T-cell (primary cell): ENCODE results near the gene CCS. TPM values are rescaled to one million over a fixed set of nuclear protein-coding genes. Genes with fewer than 3 reads are reported as not detected.
"Not testable (repeated sequence)": the region's sequence is repeated elsewhere in the genome, so short reads cannot be mapped to it uniquely, and the experiment has no call there.

Experiments
- ATAC-seq, 4 experiments: fragments of 200-7000 bp in 3 of 4; fragments of 150-1000 bp in 1 of 4; cut with Tn5 transposase; replicated peaks in 1 of 4; 1 replicate in 3 of 4; 2 replicates in 1 of 4; pipeline ENCODE4 v1.10.0; 2021; ENCODE audit warnings: moderate library complexity in 3 of 4, mild to moderate bottlenecking in 2 of 4, moderate number of reproducible peaks in 1 of 4
- CTCF ChIA-PET, 2 donors: fragments of 300-600 bp; sonication (Branson Sonifier 250); formaldehyde crosslinking; loops; one replicate each; lab custom pipeline; 2022; ENCODE audit warnings: antibody characterized with exemption in 2 of 2; lab: Charles Lee
- POLR2A ChIA-PET, 2 donors: fragments of 300-600 bp; sonication (Branson Sonifier 250); formaldehyde crosslinking; loops; one replicate each; lab custom pipeline; 2022; ENCODE audit warnings: antibody characterized with exemption in 2 of 2; lab: Charles Lee
- DNase-seq, 35 experiments: peaks; one replicate each; pipeline versions ENCODE4 v3.0.0 to v3.0.0-alpha.2; 2013 to 2023
- H3K27ac ChIP-seq: one replicate; pipeline ENCODE4 v1.5.1; 2013; ENCODE audit warnings: low read length
- H3K27me3 ChIP-seq, 2 experiments: replicated peaks in 1 of 2; 1 replicate in 1 of 2; 2 replicates in 1 of 2; pipeline versions ENCODE4 v1.6.1 to v1.7.0; 2013; ENCODE audit warnings: low read length in 1 of 2, mixed read lengths in 1 of 2; ENCODE audit not compliant: control insufficient read depth in 2 of 2, insufficient read depth in 2 of 2; ENCODE audit errors: extremely low read depth in 1 of 2
- H3K36me3 ChIP-seq, 2 donors: 1 replicate in 1 of 2; 2 replicates in 1 of 2; pipeline versions ENCODE4 v1.6.1 to v1.7.0; 2013; ENCODE audit warnings: low read length in 1 of 2; ENCODE audit not compliant: control insufficient read depth in 2 of 2, insufficient read depth in 1 of 2; ENCODE audit errors: extremely low read depth in 1 of 2
- H3K4me1 ChIP-seq, 2 experiments: 1 replicate in 1 of 2; 2 replicates in 1 of 2; pipeline versions ENCODE4 v1.6.1 to v1.7.0; 2013; ENCODE audit warnings: low read length in 2 of 2, mixed read lengths in 1 of 2; ENCODE audit not compliant: insufficient read depth in 2 of 2, control insufficient read depth in 1 of 2; ENCODE audit errors: extremely low read depth in 1 of 2
- H3K4me3 ChIP-seq, 2 donors: 1 replicate in 1 of 2; 2 replicates in 1 of 2; pipeline versions ENCODE4 v1.5.1 to v1.7.0; 2013; ENCODE audit warnings: mild to moderate bottlenecking in 2 of 2, low read length in 1 of 2, moderate library complexity in 1 of 2; ENCODE audit not compliant: control insufficient read depth in 1 of 2; ENCODE audit errors: extremely low read depth in 1 of 2
- H3K9me3 ChIP-seq: 2 replicates; pipeline ENCODE4 v1.7.0; 2013
- H3K27ac Mint-ChIP-seq, 2 donors: one replicate each; pipeline ENCODE4 v1.8.0; 2020 to 2021; ENCODE audit warnings: mild to moderate bottlenecking in 2 of 2, mixed read lengths in 2 of 2
- H3K27me3 Mint-ChIP-seq, 2 donors: one replicate each; pipeline ENCODE4 v1.8.0; 2021 to 2022; ENCODE audit warnings: mixed read lengths in 2 of 2
- H3K36me3 Mint-ChIP-seq: one replicate; pipeline ENCODE4 v1.8.0; 2021; ENCODE audit warnings: mixed read lengths
- H3K4me1 Mint-ChIP-seq, 3 donors: one replicate each; pipeline ENCODE4 v1.8.0; 2020 to 2022; ENCODE audit warnings: mixed read lengths in 3 of 3, mild to moderate bottlenecking in 1 of 3
- H3K4me3 Mint-ChIP-seq, 3 donors: one replicate each; pipeline ENCODE4 v1.8.0; 2020 to 2022; ENCODE audit warnings: mild to moderate bottlenecking in 3 of 3, mixed read lengths in 3 of 3, moderate library complexity in 3 of 3
- H3K9me3 Mint-ChIP-seq, 3 donors: one replicate each; pipeline ENCODE4 v1.8.0; 2020 to 2022; ENCODE audit warnings: mixed read lengths in 3 of 3
- WGBS: methylation state at CpG from one replicate; pipeline ENCODE4 v1.1.5; 2013; ENCODE audit warnings: missing lambda C conversion rate; ENCODE audit not compliant: insufficient coverage; 5-methylcytosine and 5-hydroxymethylcytosine counted together
- total RNA-seq, 35 experiments: library from RNA in 6 of 35; stranded (reverse) in 6 of 35; fragments of 120-200 nt in 1 of 35; gene quantifications; one replicate each; pipeline versions ENCODE4 v1.2.1 to v1.2.4 and lab custom pipeline; 2013 to 2026

CCS gene
- total RNA-seq (10 to 100 TPM; 32.3 to 69.5 (median 58.3) TPM), total RNA-seq (lab: John Stamatoyannopoulos, UW) (14.5 to 49.6 (median 26.2) reads per million in 29 experiments)
- total RNA-seq (2013): 37.9 TPM

- POLR2A ChIA-PET: interaction anchor here (0.5 to 1.6 kb wide), 7 partner anchors 24 to 111 kb away, joined by 3 to 11 read pairs (median 5); partner anchors contain the start of genes RBM14 (in 2 of the 2) and RBM4 (in 1 of the 2)
- WGBS: 21% methylated on average over 66 of the region's 68 CpGs
- peak within 1 kb of the TSS; percentile 77 for H3K27ac ChIP-seq
Measured at GRCh38 chr11:66592457-66593302, at the start of gene CCS, which contains the start of gene CCDC87. Gene CCS, plus strand, starts transcription at chr11:66593185. Its CDS starts 77 bp downstream, at chr11:66593262. Gene CCDC87, minus strand, starts transcription at chr11:66593063. Its CDS starts 48 bp downstream, at chr11:66593015.

GRCh38 chr11:66543263-66544107 is 49.5 kb upstream of the CCS start:
- Histone ChIP-seq H3K27me3 (peaks cover 0 to 2% of the 10 kb centered on the region in 2 experiments), H3K4me1 (peaks cover 8 to 42% of the 10 kb centered on the region in 2 experiments), H3K27ac (peak overlapping the region; percentile 69), H3K36me3 (peaks cover 4 to 40% of the 10 kb centered on the region in 2 donors), H3K4me3 (peak overlapping the region; percentile 25 to 38), H3K9me3 (no peaks in the 10 kb centered on the region)
- peak; percentile 71 to 75 (median 73) for ATAC-seq
- ChIA-PET POLR2A (no interaction called here), CTCF (interaction anchor here in 1 of 2 donors (0.6 to 1.6 kb wide), 4 partner anchors 78 to 276 kb away, joined by 3 to 12 read pairs (median 4); partner anchors contain the start of genes RBM4 and RBM4B)
- Mint-ChIP-seq H3K36me3 (peaks cover 19% of the 10 kb centered on the region), H3K27ac (peak overlapping the region; percentile 88 to 96), H3K27me3 (no peaks in the 10 kb centered on the region), H3K4me3 (peak overlapping the region; percentile 58 to 81 (median 61)), H3K9me3 (no peaks in the 10 kb centered on the region), H3K4me1 (peaks cover 35 to 45% (median 44%) of the 10 kb centered on the region in 3 donors)
- 25% methylated on average over 26 of the region's 26 CpGs for WGBS
- DNase-seq: peak; percentile 45 to 85 (median 64)

More at GRCh38 chr11:66592457-66593302, at the start of gene CCS, which contains the start of gene CCDC87:
- Mint-ChIP-seq H3K27me3 (no peaks in the 10 kb centered on the region), H3K9me3 (no peaks in the 10 kb centered on the region), H3K4me1 (peaks cover 34 to 40% (median 35%) of the 10 kb centered on the region in 3 donors), H3K36me3 (no peaks in the 10 kb centered on the region), H3K27ac (peak within 1 kb of the TSS; percentile 99 to 100), H3K4me3 (peak within 1 kb of the TSS; percentile 92 to 100 (median 100))
- Histone ChIP-seq H3K36me3 (peaks cover 0 to 5% of the 10 kb centered on the region in 2 donors), H3K27me3 (peaks cover 0 to 7% of the 10 kb centered on the region in 2 experiments), H3K4me1 (peaks cover 5 to 37% of the 10 kb centered on the region in 2 experiments), H3K4me3 (peak within 1 kb of the TSS; percentile 68 to 79), H3K9me3 (no peaks in the 10 kb centered on the region)
- ATAC-seq (peak; percentile 96 to 99 (median 98)), DNase-seq (peak; percentile 95 to 100 (median 98))
- CTCF ChIA-PET: interaction anchor here (0.5 to 1.8 kb wide), 9 partner anchors 13 to 240 kb away, joined by 3 to 17 read pairs (median 4); partner anchors contain the start of genes CTSF (in 1 of the 2), RBM4 (in 1 of the 2) and RBM4B (in 1 of the 2)

- not testable (repeated sequence) for DNase-seq, H3K9me3 Mint-ChIP-seq, H3K9me3 ChIP-seq, ATAC-seq, H3K27me3 Mint-ChIP-seq, H3K27me3 ChIP-seq
- Mint-ChIP-seq H3K36me3 (peaks cover 15% of the 10 kb centered on the region), H3K4me3 (peak overlapping the region; percentile 81 to 85 (median 85)), H3K27ac (peak overlapping the region; percentile 86 to 91), H3K4me1 (peaks cover 35 to 48% (median 45%) of the 10 kb centered on the region in 3 donors)
- Histone ChIP-seq H3K36me3 (peaks cover 2 to 26% of the 10 kb centered on the region in 2 donors), H3K4me1 (peaks cover 8 to 42% of the 10 kb centered on the region in 2 experiments), H3K4me3 (peak overlapping the region; percentile 57 to 86), H3K27ac (peak overlapping the region; percentile 69)
- CTCF ChIA-PET: interaction anchor here in 1 of 2 donors (1.3 to 1.6 kb wide), 2 partner anchors 93 to 133 kb away, joined by 4 to 12 read pairs; partner anchors contain the start of genes RBM4 and RBM4B
- 55% methylated on average over 9 of the region's 14 CpGs for WGBS
- POLR2A ChIA-PET: interaction anchor here in 1 of 2 donors (1.8 kb wide), 1 partner anchor 74 kb away, joined by 7 read pairs; no protein-coding TSS in a partner anchor
Measured at GRCh38 chr11:66544952-66545351, 48.0 kb upstream of the CCS start.

- H3K36me3 Mint-ChIP-seq: peaks cover 15% of the 10 kb centered on the region
- Histone ChIP-seq H3K4me1 (peaks cover 8 to 42% of the 10 kb centered on the region in 2 experiments), H3K9me3 (no peaks in the 10 kb centered on the region), H3K27me3 (peaks cover 0 to 2% of the 10 kb centered on the region in 2 experiments), H3K36me3 (peaks cover 0 to 21% of the 10 kb centered on the region in 2 donors), H3K27ac (peak within 1 kb of the TSS; percentile 82), H3K4me3 (peak within 1 kb of the TSS; percentile 57 to 86)
- ChIA-PET POLR2A (interaction anchor here in 1 of 2 donors (1.8 kb wide), 1 partner anchor 73 kb away, joined by 7 read pairs; no protein-coding TSS in a partner anchor), CTCF (interaction anchor here (0.5 to 1.2 kb wide), 7 partner anchors 16 to 132 kb away, joined by 3 to 4 read pairs (median 3); partner anchors contain the start of genes CTSF (in 1 of the 2), PELI3 (in 1 of the 2), RBM14 (in 1 of the 2) and RBM4 (in 1 of the 2))
- peak within 1 kb of the TSS; percentile 86 to 91 for H3K27ac Mint-ChIP-seq
- DNase-seq: peak; percentile 57 to 89 (median 75)
- WGBS: under 1% methylated on average over 56 of the region's 71 CpGs
- peak; percentile 78 to 84 (median 80) for ATAC-seq
- H3K4me3 Mint-ChIP-seq: peak within 1 kb of the TSS; percentile 81 to 85 (median 85)
- H3K27me3 Mint-ChIP-seq: no peaks in the 10 kb centered on the region
- peaks cover 35 to 48% (median 45%) of the 10 kb centered on the region in 3 donors for H3K4me1 Mint-ChIP-seq
- H3K9me3 Mint-ChIP-seq: no peaks in the 10 kb centered on the region
Measured at GRCh38 chr11:66545701-66546367, 47.2 kb upstream of the CCS start, which contains the start of gene ZDHHC24. Gene ZDHHC24, minus strand, starts transcription at chr11:66546048. Its CDS starts 45 bp downstream, at chr11:66546003.
